Activated T-cell treated with anti-CD3 and anti-CD28 coated beads, Interleukin-2, amount 50 U/mL, for 1 hour (primary cell): Measurements from ENCODE around the gene VAV1.

ENCODE experiments used
- DNase-seq: peaks from one replicate; pipeline ENCODE4 v3.0.0-alpha.2; 2020

The VAV1 gene

GRCh38 chr19:6772028-6772865 lies at the start of gene VAV1:
VAV1 (plus strand) TSS chr19:6772708; CDS start chr19:6772808, 100 bp downstream.
- DNase-seq, result peak; percentile 78

GRCh38 chr19:6723108-6723618 lies 49.3 kb upstream of the VAV1 start:
- DNase-seq, result no peak

GRCh38 chr19:6723738-6724137 lies 48.8 kb upstream of the VAV1 start:
- DNase-seq, result no peak

- DNase-seq, result no peak
These were observed 47.6 kb upstream of the VAV1 start for GRCh38 chr19:6724631-6725492.

GRCh38 chr19:6725513-6726231 lies 46.8 kb upstream of the VAV1 start:
- no peak for DNase-seq

- DNase-seq, result no peak
These were observed 44.2 kb upstream of the VAV1 start for GRCh38 chr19:6728346-6728745.

GRCh38 chr19:6729573-6730152 lies 42.8 kb upstream of the VAV1 start:
- no peak for DNase-seq

- no peak for DNase-seq
These were observed 42.2 kb upstream of the VAV1 start for GRCh38 chr19:6730153-6730804.

- no peak for DNase-seq
These were observed 41.4 kb upstream of the VAV1 start for GRCh38 chr19:6730941-6731670.

GRCh38 chr19:6731822-6732221 lies 40.7 kb upstream of the VAV1 start:
- DNase-seq, result no peak

- no peak for DNase-seq
These were observed 39.6 kb upstream of the VAV1 start for GRCh38 chr19:6732803-6733337.

GRCh38 chr19:6733338-6734095 lies 39.0 kb upstream of the VAV1 start:
- DNase-seq, result no peak

- DNase-seq, result no peak
These were observed 38.3 kb upstream of the VAV1 start for GRCh38 chr19:6734096-6734696.

- no peak for DNase-seq
These were observed 37.2 kb upstream of the VAV1 start for GRCh38 chr19:6735181-6735911.

- peak; percentile 70 for DNase-seq
These were observed 36.2 kb upstream of the VAV1 start for GRCh38 chr19:6736169-6736916.

GRCh38 chr19:6736917-6737283 lies 35.6 kb upstream of the VAV1 start:
- DNase-seq, result no peak

- peak; percentile 99 for DNase-seq
These were observed 35.1 kb upstream of the VAV1 start, which contains the start of gene GPR108 for GRCh38 chr19:6737284-6737872. GPR108 (minus strand) TSS chr19:6737580; CDS start chr19:6737576, 4 bp downstream.
